T-cell (primary cell): Measurements from ENCODE around the gene TRIM9. TPM values are rescaled to one million over a fixed set of nuclear protein-coding genes. Genes with fewer than 3 reads are reported as not detected.

Experiments
- ATAC-seq, 4 experiments: fragments of 200-7000 bp in 3 of 4; fragments of 150-1000 bp in 1 of 4; cut with Tn5 transposase; replicated peaks in 1 of 4; 1 replicate in 3 of 4; 2 replicates in 1 of 4; pipeline ENCODE4 v1.10.0; 2021; ENCODE audit warnings: moderate library complexity in 3 of 4, mild to moderate bottlenecking in 2 of 4, moderate number of reproducible peaks in 1 of 4
- CTCF ChIA-PET, 2 donors: fragments of 300-600 bp; sonication (Branson Sonifier 250); formaldehyde crosslinking; loops; one replicate each; lab custom pipeline; 2022; ENCODE audit warnings: antibody characterized with exemption in 2 of 2; lab: Charles Lee
- POLR2A ChIA-PET, 2 donors: fragments of 300-600 bp; sonication (Branson Sonifier 250); formaldehyde crosslinking; loops; one replicate each; lab custom pipeline; 2022; ENCODE audit warnings: antibody characterized with exemption in 2 of 2; lab: Charles Lee
- DNase-seq, 35 experiments: peaks; one replicate each; pipeline versions ENCODE4 v3.0.0 to v3.0.0-alpha.2; 2013 to 2023
- H3K27ac ChIP-seq: one replicate; pipeline ENCODE4 v1.5.1; 2013; ENCODE audit warnings: low read length
- H3K27me3 ChIP-seq, 2 experiments: replicated peaks in 1 of 2; 1 replicate in 1 of 2; 2 replicates in 1 of 2; pipeline versions ENCODE4 v1.6.1 to v1.7.0; 2013; ENCODE audit warnings: low read length in 1 of 2, mixed read lengths in 1 of 2; ENCODE audit not compliant: control insufficient read depth in 2 of 2, insufficient read depth in 2 of 2; ENCODE audit errors: extremely low read depth in 1 of 2
- H3K36me3 ChIP-seq, 2 donors: 1 replicate in 1 of 2; 2 replicates in 1 of 2; pipeline versions ENCODE4 v1.6.1 to v1.7.0; 2013; ENCODE audit warnings: low read length in 1 of 2; ENCODE audit not compliant: control insufficient read depth in 2 of 2, insufficient read depth in 1 of 2; ENCODE audit errors: extremely low read depth in 1 of 2
- H3K4me1 ChIP-seq, 2 experiments: 1 replicate in 1 of 2; 2 replicates in 1 of 2; pipeline versions ENCODE4 v1.6.1 to v1.7.0; 2013; ENCODE audit warnings: low read length in 2 of 2, mixed read lengths in 1 of 2; ENCODE audit not compliant: insufficient read depth in 2 of 2, control insufficient read depth in 1 of 2; ENCODE audit errors: extremely low read depth in 1 of 2
- H3K4me3 ChIP-seq, 2 donors: 1 replicate in 1 of 2; 2 replicates in 1 of 2; pipeline versions ENCODE4 v1.5.1 to v1.7.0; 2013; ENCODE audit warnings: mild to moderate bottlenecking in 2 of 2, low read length in 1 of 2, moderate library complexity in 1 of 2; ENCODE audit not compliant: control insufficient read depth in 1 of 2; ENCODE audit errors: extremely low read depth in 1 of 2
- H3K9me3 ChIP-seq: 2 replicates; pipeline ENCODE4 v1.7.0; 2013
- H3K27ac Mint-ChIP-seq, 2 donors: one replicate each; pipeline ENCODE4 v1.8.0; 2020 to 2021; ENCODE audit warnings: mild to moderate bottlenecking in 2 of 2, mixed read lengths in 2 of 2
- H3K27me3 Mint-ChIP-seq, 2 donors: one replicate each; pipeline ENCODE4 v1.8.0; 2021 to 2022; ENCODE audit warnings: mixed read lengths in 2 of 2
- H3K36me3 Mint-ChIP-seq: one replicate; pipeline ENCODE4 v1.8.0; 2021; ENCODE audit warnings: mixed read lengths
- H3K4me1 Mint-ChIP-seq, 3 donors: one replicate each; pipeline ENCODE4 v1.8.0; 2020 to 2022; ENCODE audit warnings: mixed read lengths in 3 of 3, mild to moderate bottlenecking in 1 of 3
- H3K4me3 Mint-ChIP-seq, 3 donors: one replicate each; pipeline ENCODE4 v1.8.0; 2020 to 2022; ENCODE audit warnings: mild to moderate bottlenecking in 3 of 3, mixed read lengths in 3 of 3, moderate library complexity in 3 of 3
- H3K9me3 Mint-ChIP-seq, 3 donors: one replicate each; pipeline ENCODE4 v1.8.0; 2020 to 2022; ENCODE audit warnings: mixed read lengths in 3 of 3
- WGBS: methylation state at CpG from one replicate; pipeline ENCODE4 v1.1.5; 2013; ENCODE audit warnings: missing lambda C conversion rate; ENCODE audit not compliant: insufficient coverage; 5-methylcytosine and 5-hydroxymethylcytosine counted together
- total RNA-seq, 35 experiments: library from RNA in 6 of 35; stranded (reverse) in 6 of 35; fragments of 120-200 nt in 1 of 35; gene quantifications; one replicate each; pipeline versions ENCODE4 v1.2.1 to v1.2.4 and lab custom pipeline; 2013 to 2026

TRIM9 gene
- total RNA-seq, 5 donors from 2014 or later (not counting 1 experiment from before 2014, with no cell fraction given): 0.30 to 1.3 (median 0.88) TPM

DNA sequence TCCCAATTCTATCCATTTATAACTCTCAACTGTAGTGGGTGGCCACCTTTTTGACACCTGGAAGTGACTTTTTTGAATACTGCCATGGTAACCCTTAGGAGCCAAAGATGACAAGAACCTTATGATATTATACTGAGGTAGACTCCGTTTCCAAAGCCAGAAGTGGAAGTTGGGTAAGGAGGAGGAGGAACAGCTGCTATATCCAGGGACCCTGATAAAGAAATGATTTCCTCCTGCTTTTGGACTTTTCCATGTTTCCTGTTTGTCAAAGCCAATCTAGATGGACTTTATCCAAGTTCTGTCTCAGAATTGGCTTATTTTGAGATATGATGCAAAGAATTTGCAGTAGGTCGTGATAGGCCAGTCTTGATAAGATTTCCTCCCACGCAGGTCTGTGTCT, 14.3 kb downstream of the TRIM9 start:
- no peak overlapping the region for H3K27ac Mint-ChIP-seq
- DNase-seq (no peak), ATAC-seq (no peak)
- H3K4me1 Mint-ChIP-seq: no peaks in the 10 kb centered on the region
- Histone ChIP-seq H3K36me3 (no peaks in the 10 kb centered on the region), H3K4me3 (no peak overlapping the region), H3K27ac (no peak overlapping the region), H3K27me3 (no peaks in the 10 kb centered on the region), H3K4me1 (no peaks in the 10 kb centered on the region), H3K9me3 (no peaks in the 10 kb centered on the region)
- peaks cover 14 to 17% of the 10 kb centered on the region in 2 donors for H3K27me3 Mint-ChIP-seq
- no peak overlapping the region for H3K4me3 Mint-ChIP-seq
- WGBS: 79% methylated on average over 2 of the region's 3 CpGs
- ChIA-PET POLR2A (no interaction called here), CTCF (no interaction called here)
- no peaks in the 10 kb centered on the region for H3K36me3 Mint-ChIP-seq
- peaks cover 0 to 3% (median 0%) of the 10 kb centered on the region in 3 donors for H3K9me3 Mint-ChIP-seq

DNA sequence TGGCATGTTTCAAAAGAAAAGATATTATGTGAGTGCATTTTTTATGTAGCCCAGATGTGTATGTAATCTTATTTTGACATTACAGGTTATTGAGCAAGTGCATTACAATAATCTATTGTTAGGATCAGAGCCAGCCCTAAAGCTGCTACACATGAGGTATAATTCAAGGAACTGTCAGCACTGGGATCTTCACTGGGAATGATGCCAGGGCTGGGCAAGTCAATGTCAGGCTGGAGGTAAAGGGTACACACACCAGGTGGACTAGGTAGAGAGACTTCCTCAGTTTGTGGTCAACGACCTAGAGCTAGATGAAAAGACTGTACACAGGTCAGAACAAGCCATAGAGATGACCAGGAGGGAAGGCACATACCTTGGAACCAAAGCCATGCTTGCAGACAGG, 15.4 kb downstream of the TRIM9 start:
- Histone ChIP-seq H3K27ac (no peak overlapping the region), H3K9me3 (no peaks in the 10 kb centered on the region), H3K36me3 (no peaks in the 10 kb centered on the region), H3K27me3 (no peaks in the 10 kb centered on the region), H3K4me1 (no peaks in the 10 kb centered on the region), H3K4me3 (no peak overlapping the region)
- POLR2A ChIA-PET: no interaction called here
- H3K4me1 Mint-ChIP-seq: no peaks in the 10 kb centered on the region
- no peak overlapping the region for H3K27ac Mint-ChIP-seq
- 25% methylated on average over 1 of the region's 1 CpG for WGBS
- no peak overlapping the region for H3K4me3 Mint-ChIP-seq
- H3K27me3 Mint-ChIP-seq: peaks cover 14 to 19% of the 10 kb centered on the region in 2 donors
- CTCF ChIA-PET: no interaction called here
- ATAC-seq (no peak), DNase-seq (no peak)
- no peaks in the 10 kb centered on the region for H3K36me3 Mint-ChIP-seq
- H3K9me3 Mint-ChIP-seq: peaks cover 0 to 3% (median 0%) of the 10 kb centered on the region in 3 donors

DNA sequence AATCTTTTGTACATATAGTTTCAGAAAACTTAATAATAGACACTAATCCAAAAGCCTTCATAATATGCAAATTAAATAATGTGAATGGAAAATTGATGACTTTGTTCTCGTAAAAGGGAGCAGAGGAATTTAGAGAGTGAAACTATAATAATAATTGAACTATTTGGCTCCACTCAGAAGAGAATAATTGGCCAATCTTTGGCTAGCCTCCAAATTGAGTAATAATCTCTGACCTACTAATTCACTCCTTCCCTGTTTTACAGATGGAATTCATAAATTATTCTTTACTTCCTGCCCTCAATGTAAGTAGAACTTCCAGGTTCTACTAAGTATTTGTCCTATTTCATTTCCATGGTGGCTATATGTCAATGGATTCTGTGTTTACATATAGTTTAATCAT, 15.8 kb downstream of the TRIM9 start:
- Mint-ChIP-seq H3K36me3 (no peaks in the 10 kb centered on the region), H3K9me3 (peaks cover 0 to 3% (median 0%) of the 10 kb centered on the region in 3 donors), H3K27me3 (peaks cover 14 to 19% of the 10 kb centered on the region in 2 donors), H3K4me3 (no peak overlapping the region), H3K27ac (no peak overlapping the region), H3K4me1 (no peaks in the 10 kb centered on the region)
- no peaks in the 10 kb centered on the region for H3K9me3 ChIP-seq
- WGBS: no CpG with 5 or more reads among the region's 1 CpG
- CTCF ChIA-PET: no interaction called here
- H3K27ac ChIP-seq: no peak overlapping the region
- no peaks in the 10 kb centered on the region for H3K27me3 ChIP-seq
- ATAC-seq: no peak
- no peaks in the 10 kb centered on the region for H3K4me1 ChIP-seq
- POLR2A ChIA-PET: no interaction called here
- no peak for DNase-seq
- H3K36me3 ChIP-seq: no peaks in the 10 kb centered on the region
- H3K4me3 ChIP-seq: no peak overlapping the region

DNA sequence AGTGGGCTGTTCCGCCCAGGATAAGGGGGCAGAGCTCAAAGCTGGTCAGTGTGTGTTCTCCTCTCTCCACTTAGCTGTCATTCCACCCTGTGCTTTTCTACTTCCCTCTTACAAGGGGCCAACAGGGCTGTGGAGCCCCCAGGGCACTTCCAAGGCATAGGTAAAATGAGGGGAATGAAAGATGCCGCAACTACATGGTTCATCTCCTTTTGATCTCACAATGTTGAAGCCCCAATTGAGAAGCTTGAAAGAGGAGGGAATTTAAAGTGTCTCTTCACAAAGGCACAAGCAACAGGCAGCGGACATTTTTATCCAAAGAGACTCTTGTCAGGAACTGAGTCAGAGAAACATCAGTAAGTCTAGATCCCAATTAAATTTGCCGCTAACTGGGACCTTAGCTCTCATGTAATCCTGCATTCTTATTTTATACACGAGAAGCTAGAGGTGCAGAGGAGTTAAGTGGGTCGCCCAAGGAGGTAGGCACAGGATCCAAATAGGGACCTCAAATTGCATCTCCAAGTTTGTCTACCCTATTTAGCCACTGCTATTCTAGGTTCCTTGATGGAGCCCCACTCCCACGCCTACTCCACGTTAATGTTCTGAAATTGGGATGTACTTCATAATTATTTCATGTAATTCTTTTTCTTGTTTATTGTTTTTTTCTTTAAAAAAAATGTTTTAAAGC, 20.1 kb downstream of the TRIM9 start:
- no peak for DNase-seq
- no peak overlapping the region for H3K4me3 ChIP-seq
- no peaks in the 10 kb centered on the region for H3K4me1 ChIP-seq
- POLR2A ChIA-PET: no interaction called here
- ATAC-seq: no peak
- peaks cover 19 to 21% of the 10 kb centered on the region in 2 donors for H3K27me3 Mint-ChIP-seq
- CTCF ChIA-PET: no interaction called here
- H3K9me3 Mint-ChIP-seq: peaks cover 0 to 4% (median 3%) of the 10 kb centered on the region in 3 donors
- H3K27ac ChIP-seq: no peak overlapping the region
- no peaks in the 10 kb centered on the region for H3K9me3 ChIP-seq
- H3K36me3 Mint-ChIP-seq: no peaks in the 10 kb centered on the region
- no peak overlapping the region for H3K4me3 Mint-ChIP-seq
- H3K27ac Mint-ChIP-seq: no peak overlapping the region
- H3K4me1 Mint-ChIP-seq: no peaks in the 10 kb centered on the region
- H3K27me3 ChIP-seq: peaks cover 0 to 7% of the 10 kb centered on the region in 2 experiments
- no peaks in the 10 kb centered on the region for H3K36me3 ChIP-seq
- 73% methylated on average over 3 of the region's 8 CpGs for WGBS

DNA sequence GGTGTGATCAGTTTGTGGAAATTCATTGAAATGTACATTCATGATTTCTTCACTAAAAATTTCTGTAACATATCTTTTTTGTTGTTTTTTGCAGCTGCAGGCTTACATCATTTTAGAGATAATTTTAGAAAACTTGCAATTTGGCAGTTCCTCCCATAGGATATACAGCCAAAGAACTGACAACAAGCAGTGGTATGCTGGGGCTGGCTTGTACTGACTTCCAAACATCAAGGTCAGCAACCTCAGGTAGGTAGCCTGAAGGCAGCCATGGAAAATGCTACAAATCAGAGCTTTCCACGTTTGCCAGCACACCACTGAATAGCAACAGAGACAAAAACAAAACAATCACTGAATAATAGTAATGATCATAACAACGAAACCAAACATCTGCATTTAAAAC, 21.2 kb downstream of the TRIM9 start:
- Mint-ChIP-seq H3K36me3 (no peaks in the 10 kb centered on the region), H3K9me3 (peaks cover 0 to 4% (median 0%) of the 10 kb centered on the region in 3 donors), H3K27me3 (peaks cover 14 to 17% of the 10 kb centered on the region in 2 donors), H3K4me3 (no peak overlapping the region), H3K27ac (no peak overlapping the region), H3K4me1 (no peaks in the 10 kb centered on the region)
- no peak for ATAC-seq
- WGBS: 33% methylated on average over 1 of the region's 2 CpGs
- peaks cover 0 to 7% of the 10 kb centered on the region in 2 experiments for H3K27me3 ChIP-seq
- CTCF ChIA-PET: no interaction called here
- H3K4me1 ChIP-seq: no peaks in the 10 kb centered on the region
- H3K36me3 ChIP-seq: no peaks in the 10 kb centered on the region
- no peak overlapping the region for H3K27ac ChIP-seq
- POLR2A ChIA-PET: no interaction called here
- no peak overlapping the region for H3K4me3 ChIP-seq
- DNase-seq: no peak
- H3K9me3 ChIP-seq: no peaks in the 10 kb centered on the region

DNA sequence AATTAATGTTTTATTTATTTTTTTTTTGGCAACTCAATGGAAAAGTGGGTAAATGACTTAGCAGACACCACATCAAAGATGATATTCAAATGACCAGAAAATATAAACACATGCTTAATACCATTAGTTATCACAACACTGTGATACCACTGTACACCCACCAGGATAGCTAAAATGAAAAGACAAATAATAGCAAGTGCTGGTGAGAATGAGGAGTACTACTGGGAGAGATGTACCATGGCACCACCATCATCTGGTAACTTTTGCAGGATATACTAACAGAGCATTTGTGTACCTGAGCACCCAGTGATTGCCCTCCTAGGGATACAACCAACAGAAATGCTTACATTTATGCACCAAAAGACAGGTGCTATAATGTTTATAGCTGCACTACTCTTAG, 21.9 kb downstream of the TRIM9 start:
- Mint-ChIP-seq H3K27me3 (peaks cover 13 to 18% of the 10 kb centered on the region in 2 donors), H3K9me3 (peaks cover 0 to 4% (median 0%) of the 10 kb centered on the region in 3 donors), H3K4me1 (no peaks in the 10 kb centered on the region), H3K4me3 (no peak overlapping the region), H3K27ac (no peak overlapping the region), H3K36me3 (no peaks in the 10 kb centered on the region)
- peaks cover 0 to 7% of the 10 kb centered on the region in 2 experiments for H3K27me3 ChIP-seq
- no peak overlapping the region for H3K4me3 ChIP-seq
- ChIA-PET POLR2A (no interaction called here), CTCF (no interaction called here)
- no peaks in the 10 kb centered on the region for H3K36me3 ChIP-seq
- H3K4me1 ChIP-seq: no peaks in the 10 kb centered on the region
- ATAC-seq (no peak), DNase-seq (no peak)
- H3K27ac ChIP-seq: no peak overlapping the region
- H3K9me3 ChIP-seq: no peaks in the 10 kb centered on the region
